Activated naive CD4-positive, alpha-beta T cell treated with anti-CD3 and anti-CD28 coated beads, Interleukin-2, amount 50 U/mL, for 24 hours (primary cell): ENCODE data around the gene LZTS2.
"Not testable (repeated sequence)": the region's sequence is repeated elsewhere in the genome, so short reads cannot be mapped to it uniquely, and the experiment has no call there.

Source experiments
- H3K27ac Mint-ChIP-seq: one replicate; pipeline ENCODE4 v1.8.0; 2021; ENCODE audit warnings: mild to moderate bottlenecking, mixed read lengths
- H3K27me3 Mint-ChIP-seq: one replicate; pipeline ENCODE4 v1.8.0; 2021; ENCODE audit warnings: mixed read lengths
- H3K36me3 Mint-ChIP-seq: one replicate; pipeline ENCODE4 v1.8.0; 2021; ENCODE audit warnings: mixed read lengths
- H3K4me1 Mint-ChIP-seq: one replicate; pipeline ENCODE4 v1.8.0; 2021; ENCODE audit warnings: mixed read lengths
- H3K4me3 Mint-ChIP-seq: one replicate; pipeline ENCODE4 v1.8.0; 2021; ENCODE audit warnings: mild to moderate bottlenecking, mixed read lengths
- H3K9me3 Mint-ChIP-seq: one replicate; pipeline ENCODE4 v1.8.0; 2021; ENCODE audit warnings: mixed read lengths

LZTS2 gene

GRCh38 chr10:100972115-100972903, 27.3 kb upstream of the LZTS2 start:
- no peaks in the 10 kb centered on the region for H3K9me3 Mint-ChIP-seq
- H3K4me3 Mint-ChIP-seq = no peak overlapping the region
- H3K4me1 Mint-ChIP-seq = peaks cover 15% of the 10 kb centered on the region
- H3K27ac Mint-ChIP-seq = no peak overlapping the region
- no peaks in the 10 kb centered on the region for H3K36me3 Mint-ChIP-seq
- H3K27me3 Mint-ChIP-seq = no peaks in the 10 kb centered on the region

GRCh38 chr10:100972904-100973535, 26.6 kb upstream of the LZTS2 start:
- no peak overlapping the region for H3K4me3 Mint-ChIP-seq
- no peak overlapping the region for H3K27ac Mint-ChIP-seq
- H3K36me3 Mint-ChIP-seq = no peaks in the 10 kb centered on the region
- no peaks in the 10 kb centered on the region for H3K27me3 Mint-ChIP-seq
- H3K4me1 Mint-ChIP-seq = peaks cover 15% of the 10 kb centered on the region
- H3K9me3 Mint-ChIP-seq = no peaks in the 10 kb centered on the region

- not testable (repeated sequence) for H3K4me1 Mint-ChIP-seq, H3K36me3 Mint-ChIP-seq, H3K27ac Mint-ChIP-seq, H3K4me3 Mint-ChIP-seq, H3K9me3 Mint-ChIP-seq, H3K27me3 Mint-ChIP-seq
These were observed 24.2 kb upstream of the LZTS2 start for GRCh38 chr10:100975397-100975796.

GRCh38 chr10:100976906-100977305, 22.7 kb upstream of the LZTS2 start:
- Mint-ChIP-seq H3K27me3 (no peaks in the 10 kb centered on the region), H3K4me3 (no peak overlapping the region), H3K27ac (no peak overlapping the region), H3K4me1 (no peaks in the 10 kb centered on the region), H3K36me3 (no peaks in the 10 kb centered on the region), H3K9me3 (no peaks in the 10 kb centered on the region)

- Mint-ChIP-seq H3K4me3 (no peak overlapping the region), H3K4me1 (no peaks in the 10 kb centered on the region), H3K27ac (no peak overlapping the region), H3K9me3 (no peaks in the 10 kb centered on the region), H3K36me3 (no peaks in the 10 kb centered on the region), H3K27me3 (no peaks in the 10 kb centered on the region)
These were observed 22.2 kb upstream of the LZTS2 start for GRCh38 chr10:100977436-100977835.

- H3K27ac Mint-ChIP-seq = no peak overlapping the region
- no peaks in the 10 kb centered on the region for H3K4me1 Mint-ChIP-seq
- H3K9me3 Mint-ChIP-seq = no peaks in the 10 kb centered on the region
- no peaks in the 10 kb centered on the region for H3K36me3 Mint-ChIP-seq
- no peaks in the 10 kb centered on the region for H3K27me3 Mint-ChIP-seq
- H3K4me3 Mint-ChIP-seq = no peak overlapping the region
These were observed 21.3 kb upstream of the LZTS2 start for GRCh38 chr10:100978121-100978900.

- H3K27me3 Mint-ChIP-seq = no peaks in the 10 kb centered on the region
- no peaks in the 10 kb centered on the region for H3K36me3 Mint-ChIP-seq
- no peak overlapping the region for H3K4me3 Mint-ChIP-seq
- no peaks in the 10 kb centered on the region for H3K9me3 Mint-ChIP-seq
- H3K27ac Mint-ChIP-seq = no peak overlapping the region
- no peaks in the 10 kb centered on the region for H3K4me1 Mint-ChIP-seq
These were observed 20.8 kb upstream of the LZTS2 start for GRCh38 chr10:100978901-100979195.

GRCh38 chr10:100979791-100980272, 19.8 kb upstream of the LZTS2 start:
- no peaks in the 10 kb centered on the region for H3K36me3 Mint-ChIP-seq
- H3K4me3 Mint-ChIP-seq = no peak overlapping the region
- H3K27me3 Mint-ChIP-seq = no peaks in the 10 kb centered on the region
- no peaks in the 10 kb centered on the region for H3K9me3 Mint-ChIP-seq
- no peaks in the 10 kb centered on the region for H3K4me1 Mint-ChIP-seq
- no peak overlapping the region for H3K27ac Mint-ChIP-seq

- H3K4me3 Mint-ChIP-seq = no peak overlapping the region
- no peaks in the 10 kb centered on the region for H3K36me3 Mint-ChIP-seq
- no peaks in the 10 kb centered on the region for H3K27me3 Mint-ChIP-seq
- no peak overlapping the region for H3K27ac Mint-ChIP-seq
- H3K4me1 Mint-ChIP-seq = peaks cover under 1% of the 10 kb centered on the region
- no peaks in the 10 kb centered on the region for H3K9me3 Mint-ChIP-seq
These were observed 19.3 kb upstream of the LZTS2 start for GRCh38 chr10:100980311-100980710.

- no peak overlapping the region for H3K4me3 Mint-ChIP-seq
- no peaks in the 10 kb centered on the region for H3K36me3 Mint-ChIP-seq
- no peaks in the 10 kb centered on the region for H3K9me3 Mint-ChIP-seq
- H3K27me3 Mint-ChIP-seq = no peaks in the 10 kb centered on the region
- no peak overlapping the region for H3K27ac Mint-ChIP-seq
- peaks cover 5% of the 10 kb centered on the region for H3K4me1 Mint-ChIP-seq
These were observed 18.9 kb upstream of the LZTS2 start for GRCh38 chr10:100980711-100981110.

GRCh38 chr10:100981178-100981772, 18.3 kb upstream of the LZTS2 start:
- H3K4me1 Mint-ChIP-seq = peaks cover 10% of the 10 kb centered on the region
- no peaks in the 10 kb centered on the region for H3K9me3 Mint-ChIP-seq
- H3K27me3 Mint-ChIP-seq = no peaks in the 10 kb centered on the region
- no peaks in the 10 kb centered on the region for H3K36me3 Mint-ChIP-seq
- H3K27ac Mint-ChIP-seq = no peak overlapping the region
- no peak overlapping the region for H3K4me3 Mint-ChIP-seq

GRCh38 chr10:100982916-100983830, 16.4 kb upstream of the LZTS2 start:
- Mint-ChIP-seq H3K9me3 (no peaks in the 10 kb centered on the region), H3K4me1 (peaks cover 22% of the 10 kb centered on the region), H3K4me3 (no peak overlapping the region), H3K36me3 (peaks cover 8% of the 10 kb centered on the region), H3K27ac (no peak overlapping the region), H3K27me3 (no peaks in the 10 kb centered on the region)

GRCh38 chr10:100983868-100984671, 15.5 kb upstream of the LZTS2 start:
- Mint-ChIP-seq H3K36me3 (peaks cover 8% of the 10 kb centered on the region), H3K27me3 (no peaks in the 10 kb centered on the region), H3K9me3 (no peaks in the 10 kb centered on the region), H3K27ac (no peak overlapping the region), H3K4me3 (no peak overlapping the region), H3K4me1 (peaks cover 22% of the 10 kb centered on the region)

GRCh38 chr10:100984672-100985177, 14.9 kb upstream of the LZTS2 start:
- Mint-ChIP-seq H3K36me3 (peaks cover 9% of the 10 kb centered on the region), H3K4me3 (no peak overlapping the region), H3K9me3 (no peaks in the 10 kb centered on the region), H3K27ac (no peak overlapping the region), H3K4me1 (peaks cover 28% of the 10 kb centered on the region), H3K27me3 (no peaks in the 10 kb centered on the region)
